Measurements from ENCODE around the gene ASAP3.
A peak's percentile ranks its signal among the peaks of the same experiment; 100 is the strongest.

Gene ASAP3

DNA sequence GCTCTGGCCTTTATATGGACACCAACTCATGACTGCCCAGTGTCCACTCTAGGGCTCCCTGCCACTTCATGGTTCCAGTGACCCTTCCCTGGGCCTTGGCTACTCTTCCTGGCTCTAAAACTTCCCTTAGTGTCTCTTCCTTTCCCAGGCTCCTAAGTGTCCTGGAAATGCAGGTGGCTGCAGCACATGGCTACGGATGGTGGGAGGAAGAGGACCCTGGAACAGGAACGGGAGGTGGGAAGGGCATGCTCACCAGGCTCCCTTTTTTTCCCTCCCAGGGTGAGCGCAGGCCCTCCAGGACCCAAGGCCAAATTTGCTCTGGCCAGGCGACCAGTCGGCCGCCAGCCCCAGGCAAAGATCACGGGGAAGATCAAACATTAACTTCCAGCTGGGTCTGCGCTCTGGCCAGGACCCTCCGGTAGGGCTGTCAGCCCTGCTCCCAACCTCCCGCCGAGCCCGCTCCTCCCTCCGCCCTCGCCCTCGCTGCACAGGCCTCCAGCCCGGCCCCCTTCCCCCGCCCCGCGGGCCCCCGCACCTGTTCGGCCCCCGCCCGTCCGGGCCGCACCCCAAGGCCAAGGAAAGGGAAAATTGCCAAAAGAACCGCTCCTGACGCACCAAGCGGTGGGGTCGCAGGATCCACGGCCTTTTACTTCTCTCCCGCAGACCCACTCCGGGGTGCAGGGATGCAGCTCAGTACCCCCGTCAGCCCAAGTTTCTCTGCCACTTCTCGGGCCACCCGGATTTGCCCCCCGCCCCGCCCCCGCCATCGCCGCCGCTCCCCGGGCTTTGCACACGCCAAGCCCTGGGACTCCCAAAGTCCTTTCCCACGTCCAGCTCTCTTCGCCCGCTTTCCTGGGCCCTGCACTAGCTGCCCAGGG is 60.3 kb downstream of the ASAP3 start:
- DNase-seq (ENCODE audit: low spot score) = peak; percentile 80

DNA sequence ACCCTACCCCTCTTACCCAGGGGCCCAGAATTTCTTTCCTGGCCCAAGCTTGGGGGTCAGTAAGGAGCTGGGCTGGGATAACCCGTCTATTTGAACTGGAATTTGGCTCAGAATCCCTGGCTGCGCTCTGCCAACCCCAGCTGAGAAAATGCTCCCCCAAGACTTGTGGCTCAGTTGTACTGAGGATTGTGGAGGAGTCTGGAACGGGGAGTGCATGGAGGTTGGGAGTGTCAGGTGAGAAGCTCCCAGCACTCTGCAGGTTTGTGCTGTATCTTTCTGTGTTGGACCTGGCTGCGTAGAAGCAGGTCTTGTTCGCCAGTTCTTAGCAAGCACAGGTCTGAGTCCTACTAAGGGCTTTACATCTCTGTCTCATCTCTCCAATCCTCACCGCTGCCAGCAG is 61.0 kb downstream of the ASAP3 start:
- no peak for DNase-seq (ENCODE audit: low spot score)

DNA sequence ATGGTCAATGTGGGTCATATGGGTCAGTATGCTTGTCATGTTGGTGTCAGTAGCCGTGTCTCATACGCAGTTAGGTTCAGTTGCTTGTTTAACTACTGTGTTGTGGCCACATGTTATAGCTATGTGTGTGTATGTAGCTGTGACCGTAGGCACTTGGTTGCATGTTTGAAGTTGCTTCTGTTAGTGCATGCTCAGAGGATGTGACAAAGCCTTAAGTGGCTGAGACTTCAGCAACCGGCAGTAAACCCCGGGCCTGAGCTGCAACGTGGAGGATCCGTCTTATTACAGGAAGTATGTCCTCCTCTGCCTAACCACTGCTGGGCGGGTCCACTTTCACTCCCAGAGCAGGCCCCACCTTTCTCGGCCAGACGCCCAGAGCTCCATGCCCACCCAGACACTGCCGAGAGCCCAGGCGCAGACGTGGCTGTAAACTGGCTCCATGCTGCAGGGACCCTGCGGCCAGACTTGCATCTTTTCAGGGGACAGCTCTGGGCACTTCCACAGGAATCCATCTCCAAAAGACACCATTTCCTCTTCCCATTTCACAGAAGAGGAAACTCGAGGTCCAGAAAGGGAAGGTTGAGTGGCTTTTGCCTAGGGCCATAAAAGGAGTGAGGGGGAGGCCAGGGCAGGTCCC is 61.6 kb downstream of the ASAP3 start:
- no peak for DNase-seq (ENCODE audit: low spot score)

DNA sequence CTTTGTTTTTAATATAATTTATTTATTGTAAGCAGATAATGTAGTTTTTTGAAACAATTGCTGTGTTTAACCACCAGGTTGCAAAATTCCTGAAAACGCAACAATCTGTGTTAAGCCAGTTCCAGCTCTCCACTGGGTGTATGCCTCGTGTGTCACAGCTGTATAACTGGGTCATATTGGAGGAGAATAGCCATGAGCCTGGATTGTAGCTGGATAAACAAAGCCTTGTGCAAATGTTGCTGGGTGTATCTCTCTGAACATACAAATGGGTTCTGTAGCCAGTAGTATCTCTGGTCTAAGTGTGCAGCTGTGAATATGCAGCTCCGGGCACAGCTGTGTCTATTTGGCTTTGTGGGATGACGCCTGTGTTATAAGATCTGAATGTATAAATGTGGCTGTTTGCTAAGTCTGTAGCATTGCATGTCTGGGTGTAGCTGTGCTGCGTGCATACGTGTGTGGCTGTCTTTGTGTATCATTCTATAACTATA is 62.2 kb downstream of the ASAP3 start:
- no peak for DNase-seq (ENCODE audit: low spot score)

DNA sequence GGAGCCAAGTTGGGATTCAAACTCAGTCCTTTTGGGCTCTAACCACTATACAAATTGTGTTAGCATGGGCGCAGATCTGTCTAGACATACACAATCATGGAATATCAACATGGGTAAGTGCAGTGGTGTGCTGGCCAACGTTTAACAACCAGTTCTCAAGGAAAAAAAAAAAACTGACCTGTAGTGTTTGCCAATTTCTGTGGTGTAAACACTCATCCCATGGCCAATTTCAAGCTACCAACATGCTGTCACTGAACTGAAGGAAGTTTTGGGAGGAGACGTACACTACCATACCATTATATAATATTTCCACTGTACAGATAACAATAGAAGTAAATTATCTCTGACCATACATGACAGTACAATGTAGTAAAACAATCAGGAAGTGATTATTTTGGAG is 62.6 kb downstream of the ASAP3 start:
- no peak for DNase-seq (ENCODE audit: low spot score)

DNA sequence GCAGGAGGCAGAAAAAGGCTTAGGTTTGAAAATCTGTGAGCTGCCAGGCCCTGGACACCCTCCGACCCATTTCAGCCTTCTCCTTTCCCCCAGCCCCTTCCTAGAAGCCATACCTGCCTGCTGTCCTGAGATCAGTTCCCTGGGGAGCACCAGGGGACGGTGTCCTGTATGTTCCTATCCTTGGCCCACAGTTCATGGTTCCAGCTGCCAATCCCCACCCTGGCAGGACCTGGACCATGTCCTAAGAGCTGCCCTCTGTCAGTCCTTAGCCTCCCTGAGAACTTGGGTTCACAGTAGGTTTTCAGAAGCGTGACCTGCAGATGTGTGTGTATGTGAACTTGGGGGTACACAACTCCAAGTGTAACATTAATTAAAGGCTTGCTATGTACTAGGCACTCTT is 63.2 kb downstream of the ASAP3 start:
- no peak for DNase-seq (ENCODE audit: low spot score)

DNA sequence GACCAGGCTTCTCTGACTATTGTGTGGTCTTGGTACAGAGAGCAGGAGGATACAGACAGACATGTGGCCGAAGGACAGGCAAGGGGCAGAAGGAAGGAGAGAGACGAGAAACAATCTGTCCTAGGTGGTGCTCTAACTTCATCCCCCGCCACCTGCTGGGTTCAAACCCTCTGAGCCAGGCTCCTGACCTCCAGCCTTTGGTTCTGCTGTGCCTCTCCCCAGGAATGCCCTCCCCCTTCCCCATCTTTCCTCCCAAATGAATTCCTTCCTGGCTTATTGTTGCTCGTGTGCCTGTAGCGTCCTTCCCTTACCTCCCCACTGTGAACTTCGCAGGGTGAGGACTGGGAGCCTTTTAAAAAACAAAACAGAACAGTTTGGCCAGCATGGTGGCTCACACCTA is 64.8 kb downstream of the ASAP3 start:
- DNase-seq (ENCODE audit: low spot score) = peak; percentile 61

DNA sequence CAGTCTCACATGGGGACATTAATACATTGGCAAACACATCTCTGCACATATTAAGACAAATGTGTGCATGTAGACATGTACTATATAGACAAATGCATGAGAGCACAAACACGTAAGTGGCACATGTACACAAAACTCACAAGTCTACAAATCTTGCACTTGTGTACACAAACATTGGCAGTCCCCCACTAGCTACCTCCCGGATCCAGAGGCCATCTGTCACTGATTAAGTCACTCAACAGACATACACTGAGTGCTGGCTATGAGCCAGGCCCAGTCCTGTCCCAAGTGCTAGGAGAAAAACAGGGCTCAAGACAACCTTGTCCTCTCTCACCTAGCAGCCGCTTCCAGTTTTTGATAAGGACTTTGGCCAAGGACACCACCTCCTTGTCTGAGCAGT is 66.4 kb downstream of the ASAP3 start:
- DNase-seq (ENCODE audit: low spot score) = no peak

DNA sequence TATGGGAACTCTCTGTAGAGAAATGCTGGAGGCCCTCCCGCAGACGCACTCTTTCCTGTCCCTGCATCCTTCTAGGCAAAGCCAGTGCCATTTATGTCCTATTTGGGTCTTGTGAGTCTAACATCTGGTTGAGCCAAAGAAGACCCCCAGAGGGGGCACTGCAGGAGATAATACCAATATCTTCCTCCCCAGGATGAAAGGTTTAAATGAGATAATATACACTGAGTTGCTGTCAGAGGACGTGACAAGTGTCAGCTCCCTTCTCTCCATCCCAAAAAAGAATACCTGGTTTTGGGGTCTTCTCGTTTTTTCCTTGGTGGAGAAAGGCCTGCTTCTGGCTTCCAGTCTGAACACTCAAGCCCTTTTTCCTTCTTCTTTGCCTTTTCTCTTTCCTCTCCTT is 67.0 kb downstream of the ASAP3 start:
- DNase-seq (ENCODE audit: low spot score) = no peak

DNA sequence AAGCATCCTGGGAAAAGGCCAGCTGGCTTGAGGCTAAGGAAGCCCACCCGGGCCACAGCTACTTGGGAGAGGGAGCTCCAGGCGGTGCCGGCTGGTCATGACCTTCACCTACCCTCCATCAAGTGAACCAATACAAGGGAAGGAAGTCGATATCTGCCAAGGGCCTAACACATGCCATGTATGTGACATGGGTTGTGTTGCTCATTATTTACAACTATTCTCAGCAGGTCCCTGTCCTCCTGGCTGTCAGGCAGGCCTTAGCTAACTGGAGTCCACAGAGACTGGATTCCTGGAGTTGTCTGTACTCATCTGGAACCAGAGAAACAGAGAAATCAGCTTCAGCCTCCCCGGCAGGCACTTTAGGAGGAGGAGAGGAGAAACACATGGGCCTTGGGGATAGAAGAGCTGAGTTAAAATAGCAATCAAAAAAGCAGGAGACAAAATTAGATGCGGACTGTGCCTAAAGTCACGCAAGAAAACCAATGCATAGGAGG is 75.1 kb downstream of the ASAP3 start:
- no peak for DNase-seq (ENCODE audit: low spot score)

DNA sequence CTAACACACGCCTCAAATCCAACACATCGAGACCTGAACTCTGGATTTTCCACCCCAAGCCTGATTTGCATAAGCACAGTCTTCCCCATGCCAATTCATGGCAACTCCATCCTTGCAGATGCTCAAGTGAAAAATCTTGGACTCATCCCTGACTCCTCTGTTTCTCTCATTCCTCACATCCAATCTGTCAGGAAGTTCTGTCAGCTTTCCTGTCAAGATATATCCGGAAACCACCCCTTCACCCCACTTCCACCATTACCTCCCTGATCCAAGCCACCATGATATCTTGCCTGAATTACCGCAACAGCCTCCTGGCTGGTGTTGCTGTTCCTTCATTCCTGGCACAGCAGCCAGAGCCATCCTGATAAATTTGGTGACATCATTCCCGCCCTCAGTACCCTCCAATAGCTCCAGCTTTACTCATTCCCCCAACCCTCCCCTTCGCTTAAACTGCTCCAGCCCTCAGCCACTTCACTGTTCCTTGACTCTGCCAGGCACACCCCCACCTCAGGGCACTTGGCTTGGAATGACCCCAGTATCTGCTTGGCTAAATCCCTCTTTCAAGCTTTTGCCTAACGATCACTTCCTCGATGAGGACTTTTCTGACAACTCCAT is 76.9 kb downstream of the ASAP3 start:
- DNase-seq (ENCODE audit: low spot score) = no peak

DNA sequence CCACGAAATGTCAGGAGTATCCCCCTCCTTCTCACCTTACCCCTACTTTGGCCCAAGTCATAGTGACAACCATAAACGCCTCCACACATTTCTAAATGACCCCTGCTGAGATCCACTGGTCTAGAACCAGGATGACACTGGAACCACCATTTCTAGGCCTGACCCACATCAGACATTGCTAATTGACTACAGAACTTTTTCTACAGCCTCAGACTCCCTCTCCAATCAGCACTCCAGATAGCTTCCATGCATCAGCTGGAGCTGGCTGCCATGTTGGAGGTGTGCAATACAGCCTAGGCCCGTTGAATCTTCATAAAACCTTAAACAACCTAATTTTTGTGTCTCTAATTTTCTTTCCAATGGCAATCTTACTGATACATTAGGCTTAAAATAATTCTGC is 78.0 kb downstream of the ASAP3 start:
- DNase-seq (ENCODE audit: low spot score) = no peak

DNA sequence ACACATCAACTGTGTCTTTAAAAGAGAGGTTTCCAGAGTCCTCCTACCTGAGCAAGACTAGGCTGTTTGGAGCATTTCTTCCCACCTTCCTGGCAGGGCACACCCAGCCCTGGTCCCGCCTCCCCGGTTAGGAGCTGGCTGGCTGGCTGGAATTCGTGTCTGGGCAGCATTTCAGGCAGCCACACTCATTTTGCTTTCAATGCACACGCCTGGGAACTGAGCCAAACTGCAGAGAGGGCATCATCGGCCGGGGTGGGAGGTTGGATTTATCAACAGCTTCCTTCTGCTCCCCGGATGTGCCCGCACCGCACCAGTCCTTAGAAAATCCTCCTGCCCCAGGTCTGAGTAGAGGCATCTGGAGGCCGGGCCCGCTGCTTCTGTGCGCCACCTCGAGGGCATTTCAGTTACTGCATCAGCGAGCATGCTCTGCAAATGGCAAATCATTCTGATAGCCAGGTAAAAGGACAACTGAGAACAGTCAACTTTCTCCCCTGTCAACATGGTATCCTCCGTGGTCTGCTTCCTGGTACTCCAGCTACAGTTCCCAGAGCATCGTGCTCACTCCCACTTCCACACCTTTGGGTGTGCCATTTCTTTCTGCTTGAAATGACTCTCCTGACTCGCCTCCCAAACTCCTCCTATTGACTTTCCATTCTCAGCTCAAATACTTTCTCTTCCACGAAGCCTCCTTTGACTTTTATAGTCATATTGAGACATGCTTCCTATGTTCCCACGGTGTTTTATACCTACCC is 80.1 kb downstream of the ASAP3 start:
- DNase-seq (ENCODE audit: low spot score) = peak; percentile 93

DNA sequence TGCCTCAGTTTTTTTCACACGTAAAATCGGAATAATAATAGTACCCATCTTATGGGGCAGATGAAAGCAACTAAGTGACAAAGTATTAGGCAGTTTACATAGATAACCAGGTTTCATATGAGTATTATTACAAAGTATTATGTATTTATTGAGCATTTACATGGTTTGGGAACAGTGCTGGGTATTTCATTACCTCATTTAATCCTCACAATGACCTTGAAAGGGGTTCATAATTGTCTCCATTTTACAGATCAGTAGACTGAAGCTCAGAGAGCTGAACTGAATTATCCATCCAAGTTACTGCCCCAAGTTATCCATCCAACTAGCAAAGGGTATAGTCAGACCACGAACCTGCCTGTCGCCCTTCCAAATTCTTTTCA is 80.6 kb downstream of the ASAP3 start:
- no peak for DNase-seq (ENCODE audit: low spot score)

DNA sequence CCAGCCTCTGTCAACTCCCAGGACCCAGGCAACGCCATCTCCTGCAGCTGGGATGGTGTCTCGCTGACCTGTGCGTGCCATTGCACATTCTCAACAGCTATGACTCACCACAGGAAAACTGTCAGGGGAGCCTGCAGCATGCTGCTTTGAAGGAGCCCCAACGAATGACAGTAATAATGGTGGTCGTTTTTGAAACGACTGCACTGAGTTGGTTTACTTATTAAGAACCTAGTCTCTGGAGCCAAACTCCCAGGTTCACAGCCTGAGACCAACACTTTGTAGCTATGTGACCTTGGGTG is 81.0 kb downstream of the ASAP3 start:
- DNase-seq (ENCODE audit: low spot score) = peak; percentile 33

DNA sequence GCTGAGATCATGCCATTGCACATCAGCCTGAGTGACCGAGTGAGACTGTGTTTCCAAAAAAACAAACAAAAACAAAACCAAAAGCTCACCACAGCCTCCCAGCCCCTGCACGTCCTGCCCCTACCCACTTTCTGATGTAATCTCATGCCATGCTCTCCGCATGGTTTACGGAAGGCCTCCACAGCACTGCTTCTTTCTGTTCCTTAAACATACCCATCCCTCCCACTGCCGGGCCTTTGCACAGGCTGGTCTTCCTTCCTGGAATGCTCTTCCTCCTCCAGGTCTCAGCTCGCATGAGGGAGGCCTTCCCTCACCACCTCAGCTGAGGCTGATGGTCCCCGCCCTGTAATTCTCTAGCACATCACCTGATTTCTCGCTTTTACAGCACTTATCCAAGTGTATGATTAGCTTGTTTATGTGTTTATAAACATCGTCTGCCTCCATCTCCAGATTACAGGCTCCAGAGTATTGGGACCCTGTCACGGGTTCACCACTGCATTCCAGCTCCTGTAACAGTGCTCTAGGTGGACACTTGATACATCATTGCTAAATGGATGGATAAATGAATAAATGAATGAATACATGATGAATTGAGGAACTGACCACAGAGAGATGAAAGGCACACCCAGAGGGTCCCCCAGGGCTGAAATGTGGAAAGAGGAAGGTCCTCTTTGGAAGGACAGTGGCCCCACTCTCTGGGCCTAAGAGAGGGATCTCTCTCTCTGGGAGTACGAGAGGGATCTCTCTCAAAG is 81.5 kb downstream of the ASAP3 start:
- no peak for DNase-seq (ENCODE audit: low spot score)

DNA sequence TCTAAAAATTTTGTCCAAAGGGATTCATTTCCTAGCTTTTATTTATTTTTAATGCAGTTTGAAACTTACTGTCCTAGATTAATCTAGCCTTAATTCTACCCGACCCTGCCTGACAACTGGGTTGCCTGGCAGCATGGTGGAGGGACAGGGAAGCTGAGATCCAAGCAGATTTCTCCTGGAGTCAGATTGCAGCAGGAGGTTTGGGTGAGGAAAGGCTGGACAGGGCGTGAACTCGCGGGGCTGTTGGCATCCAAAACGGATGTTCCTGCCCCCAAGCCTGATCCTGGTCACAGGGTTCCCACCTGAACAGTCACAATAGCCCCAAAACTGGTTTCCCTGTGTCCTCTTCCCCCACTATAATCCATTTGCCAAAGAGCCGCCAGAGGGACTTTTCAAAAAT is 82.7 kb downstream of the ASAP3 start:
- no peak for DNase-seq (ENCODE audit: low spot score)

DNA sequence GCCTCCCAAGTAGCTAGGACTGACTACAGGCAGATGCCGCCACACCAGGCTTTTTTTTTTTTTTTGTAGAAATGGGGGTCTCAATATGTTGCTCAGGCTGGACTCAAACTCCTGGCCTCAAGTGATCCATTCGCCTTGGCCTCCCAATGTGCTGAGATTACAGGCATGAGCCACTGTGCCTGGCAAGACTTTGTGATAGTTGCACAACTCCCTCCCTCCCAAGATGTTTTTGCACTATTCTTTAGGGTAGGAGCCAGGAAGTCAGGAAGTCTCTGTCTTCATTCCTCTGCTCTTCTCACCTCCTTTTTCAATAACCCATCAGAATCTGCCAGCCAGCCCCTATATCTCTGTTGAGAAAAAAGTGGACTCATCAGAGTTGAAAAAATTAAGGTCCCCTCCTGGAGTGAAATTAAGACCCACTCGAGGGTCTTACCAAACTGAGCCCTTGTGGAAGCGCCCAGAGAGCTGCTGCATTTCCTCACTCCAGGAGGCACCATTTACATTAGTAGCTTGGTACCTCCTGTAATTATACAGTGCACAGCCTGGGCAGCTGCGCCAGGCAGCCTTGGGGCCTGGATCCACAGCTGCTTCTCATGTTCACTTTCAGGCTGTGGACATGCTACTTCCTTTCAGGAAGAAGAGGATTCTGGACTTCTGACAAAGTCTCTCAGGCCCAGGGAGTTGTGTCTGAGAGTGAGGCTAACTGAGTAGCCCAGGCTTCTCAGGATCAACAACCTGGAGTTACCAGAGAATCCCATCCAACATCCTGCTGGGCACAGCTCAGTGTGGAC is 83.5 kb downstream of the ASAP3 start:
- DNase-seq (ENCODE audit: low spot score) = no peak

DNA sequence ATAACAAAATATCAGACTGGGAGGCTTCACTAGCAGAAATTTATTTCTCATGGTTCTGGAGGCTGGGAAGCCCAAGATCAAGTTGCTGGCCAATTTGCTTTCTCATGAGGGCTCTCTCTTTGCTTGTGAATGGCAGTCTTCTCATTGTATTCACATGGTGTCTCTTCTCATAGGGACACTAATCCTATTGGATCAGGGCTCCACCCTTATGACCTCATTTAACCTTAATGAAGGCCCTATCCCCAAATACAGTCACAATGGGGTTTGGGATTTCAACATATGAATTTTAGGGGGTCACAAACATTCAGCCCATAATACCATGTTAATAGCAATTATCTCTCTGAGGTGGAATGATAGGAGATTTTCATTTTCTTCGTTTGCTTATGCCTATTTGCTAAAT is 84.8 kb downstream of the ASAP3 start:
- DNase-seq (ENCODE audit: low spot score) = no peak

DNA sequence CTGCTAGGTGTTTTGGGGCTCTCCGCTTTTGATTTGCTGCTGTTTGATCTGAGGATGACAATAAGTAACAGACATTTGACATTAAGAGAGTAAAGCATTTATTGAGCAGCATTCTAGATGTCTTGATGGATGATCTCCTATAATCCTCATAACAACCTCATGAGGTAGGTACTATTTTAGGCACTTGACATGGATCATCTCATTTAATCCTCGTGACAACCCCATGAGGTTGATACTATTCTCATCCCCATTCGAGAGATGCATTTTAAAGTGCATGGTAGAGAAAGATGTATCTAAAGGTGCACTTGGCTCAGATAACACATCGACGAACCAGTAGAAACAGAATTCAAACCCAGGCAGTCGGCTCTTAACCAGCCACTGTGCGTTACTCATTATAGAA is 86.1 kb downstream of the ASAP3 start:
- no peak for DNase-seq (ENCODE audit: low spot score)

DNA sequence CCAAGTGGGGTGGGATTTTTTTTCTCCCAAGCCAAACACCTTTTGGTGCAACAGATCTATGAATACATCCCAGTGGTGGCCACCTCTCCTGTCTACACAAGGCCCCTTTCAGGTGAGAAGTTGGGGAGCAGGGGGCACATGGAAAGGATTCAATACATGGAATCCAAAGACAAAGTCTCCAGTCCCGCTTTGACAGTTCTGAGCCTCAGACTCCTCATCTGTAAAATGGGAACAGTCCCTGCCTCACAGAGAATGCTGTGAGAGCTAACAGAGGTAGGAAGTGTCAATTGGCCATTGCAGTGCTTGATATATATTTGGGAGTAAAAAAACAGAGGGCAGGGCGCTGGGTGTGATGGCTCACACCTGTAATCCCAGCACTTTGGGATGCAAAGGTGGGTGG is 87.6 kb downstream of the ASAP3 start:
- DNase-seq (ENCODE audit: low spot score) = no peak

All from iPS-NIHi11 (cell line).